Mesodermal cell (in vitro differentiated cells): ENCODE data around the gene SERPINA12.

ENCODE experiments used
- H3K27ac ChIP-seq: 2 replicates; pipeline ENCODE4 v1.7.0; 2013; ENCODE audit warnings: mild to moderate bottlenecking, low read depth, low read length, moderate library complexity; ENCODE audit not compliant: severe bottlenecking
- H3K36me3 ChIP-seq: 2 replicates; pipeline ENCODE4 v1.7.1; 2013; ENCODE audit warnings: mild to moderate bottlenecking, low read length, moderate library complexity; ENCODE audit not compliant: control insufficient read depth, insufficient read depth
- H3K4me1 ChIP-seq: one replicate; pipeline ENCODE4 v1.7.1; 2013; ENCODE audit warnings: mild to moderate bottlenecking, low read length; ENCODE audit not compliant: insufficient read depth, control insufficient read depth, poor library complexity, severe bottlenecking
- H3K4me3 ChIP-seq: 2 replicates; pipeline ENCODE4 v1.7.0; 2013; ENCODE audit warnings: low read length, control low read depth, mild to moderate bottlenecking; ENCODE audit not compliant: insufficient read depth, poor library complexity, severe bottlenecking; ENCODE audit errors: extremely low read depth
- H3K9me3 ChIP-seq: 2 replicates; pipeline ENCODE4 v1.7.1; 2013; ENCODE audit warnings: mild to moderate bottlenecking, low read length, moderate library complexity; ENCODE audit not compliant: control insufficient read depth
- WGBS, 2 experiments: methylation state at CpG; one replicate each; pipeline ENCODE4 v1.1.5; 2013; ENCODE audit warnings: missing lambda C conversion rate in 2 of 2; ENCODE audit not compliant: insufficient coverage in 2 of 2; 5-methylcytosine and 5-hydroxymethylcytosine counted together

SERPINA12 gene

DNA sequence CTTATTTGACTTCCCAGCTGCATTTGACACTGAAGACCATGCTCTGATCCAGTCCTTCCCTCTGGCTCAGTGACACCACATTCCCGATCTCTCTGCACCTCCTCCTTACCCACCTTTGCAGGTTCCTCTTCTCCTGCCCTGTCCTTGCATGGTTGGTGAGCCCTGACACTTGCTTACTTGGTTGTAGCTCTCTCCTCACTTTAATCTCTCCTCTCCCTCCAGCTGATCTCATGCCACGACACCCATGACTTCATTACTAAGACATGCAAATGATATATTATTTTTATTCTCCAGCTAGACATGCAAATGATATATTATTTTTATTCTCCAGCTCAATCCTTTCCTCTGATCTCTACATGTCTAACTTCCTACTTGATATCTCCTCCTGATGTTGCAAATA is 33.2 kb downstream of the SERPINA12 start, which contains the start of gene SERPINA9:
Gene SERPINA9, minus strand, starts transcription at position 175 of the 400 bp plus-strand sequence. CDS start 6,357 bp downstream, outside the sequence.
- Histone ChIP-seq H3K9me3 (peaks cover 11% of the 10 kb centered on the region), H3K4me3 (no peak within 1 kb of the TSS), H3K4me1 (no peaks in the 10 kb centered on the region), H3K36me3 (no peaks in the 10 kb centered on the region), H3K27ac (no peak within 1 kb of the TSS)
- 86 to 92% methylated on average over 1 of the region's 2 CpGs for WGBS, 2 experiments

DNA sequence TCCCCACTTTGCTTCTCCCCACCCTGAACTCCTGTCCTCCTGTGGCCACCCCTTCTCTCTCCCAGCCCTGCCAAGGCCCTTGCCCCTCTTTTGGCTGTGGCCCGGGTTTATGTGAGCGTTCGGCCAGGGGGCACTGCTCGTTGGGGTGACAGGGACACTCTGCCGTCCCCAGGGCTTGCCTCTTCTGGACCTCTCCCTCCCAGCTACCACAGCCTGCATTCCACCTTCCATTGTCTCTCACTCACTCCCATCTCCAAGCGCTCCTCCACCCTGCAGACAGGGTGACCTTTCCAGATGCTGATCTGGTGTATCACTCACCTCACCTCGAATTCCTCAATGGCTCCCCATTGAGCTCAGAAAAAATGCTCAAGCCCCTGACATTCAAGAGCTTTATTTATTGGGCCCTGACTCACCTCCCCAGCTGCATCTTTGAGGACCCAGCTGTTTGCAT is 34.7 kb downstream of the SERPINA12 start:
- Histone ChIP-seq H3K4me3 (no peak overlapping the region), H3K36me3 (no peaks in the 10 kb centered on the region), H3K9me3 (peaks cover 11% of the 10 kb centered on the region), H3K4me1 (no peaks in the 10 kb centered on the region), H3K27ac (no peak overlapping the region)
- WGBS, 2 experiments: 77 to 91% methylated on average over 3 to 7 of the region's 7 CpGs

DNA sequence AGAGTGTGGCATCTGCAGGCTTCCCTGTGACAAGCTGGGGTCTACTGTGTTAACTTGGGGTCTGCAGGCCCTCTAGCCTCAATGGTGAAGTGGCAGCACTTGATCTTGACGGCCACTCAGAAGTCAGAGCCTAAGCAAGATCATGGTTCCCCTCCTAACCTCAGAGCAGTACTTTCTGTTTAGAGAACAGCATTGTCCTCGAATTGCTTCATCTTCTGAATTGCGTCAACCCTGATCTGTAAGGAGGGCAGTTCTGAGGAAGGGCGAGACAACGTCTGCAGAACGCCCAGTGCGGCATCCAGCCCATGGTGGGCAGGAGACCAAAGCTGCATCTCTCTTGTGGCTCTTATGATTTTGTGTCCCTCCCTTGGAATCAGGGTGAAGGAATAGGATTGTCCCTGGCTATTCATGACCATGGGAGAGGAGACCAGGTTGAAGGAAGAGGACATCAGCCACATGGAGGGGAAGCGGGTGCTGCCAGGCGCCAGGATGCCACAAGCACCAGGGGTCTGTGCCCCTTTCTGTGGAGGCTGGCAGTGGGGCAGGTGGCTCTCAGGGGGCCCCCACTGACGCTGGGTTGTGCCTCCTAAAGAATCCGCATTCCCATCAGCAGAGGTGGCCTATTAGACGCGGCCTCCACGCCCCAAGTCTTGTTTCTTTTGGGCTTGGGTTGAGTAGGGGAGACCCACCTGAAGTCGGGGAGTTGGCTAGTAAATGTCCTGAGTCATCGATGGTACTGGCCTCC is 35.4 kb downstream of the SERPINA12 start:
- 91 to 95% methylated on average over 15 to 16 of the region's 16 CpGs for WGBS, 2 experiments
- H3K9me3 ChIP-seq: peaks cover 6% of the 10 kb centered on the region
- H3K27ac ChIP-seq: no peak overlapping the region
- no peaks in the 10 kb centered on the region for H3K4me1 ChIP-seq
- no peak overlapping the region for H3K4me3 ChIP-seq
- H3K36me3 ChIP-seq: no peaks in the 10 kb centered on the region

DNA sequence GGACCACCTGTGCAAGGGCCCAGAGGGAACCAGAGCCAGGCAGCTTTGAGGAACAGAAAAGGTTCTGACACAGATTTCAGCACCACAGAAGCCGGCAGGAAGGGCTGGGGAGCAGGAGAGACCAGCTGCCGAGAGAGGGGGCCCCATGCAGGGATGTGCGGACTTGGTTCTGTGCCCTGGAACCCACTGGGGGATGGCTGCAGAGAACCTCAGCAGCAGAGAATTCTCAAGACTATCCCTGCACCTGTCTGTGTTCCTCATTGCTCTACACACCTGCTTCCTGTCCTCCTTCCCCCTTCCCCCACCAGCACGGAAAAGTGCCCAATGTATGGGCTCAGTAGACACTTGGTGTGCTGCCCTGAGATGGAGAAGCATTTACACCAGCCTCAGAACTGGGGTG is 36.4 kb downstream of the SERPINA12 start:
- Histone ChIP-seq H3K4me1 (no peaks in the 10 kb centered on the region), H3K27ac (no peak overlapping the region), H3K9me3 (no peaks in the 10 kb centered on the region), H3K4me3 (no peak overlapping the region), H3K36me3 (no peaks in the 10 kb centered on the region)
- 76 to 86% methylated on average over 3 to 4 of the region's 4 CpGs for WGBS, 2 experiments

DNA sequence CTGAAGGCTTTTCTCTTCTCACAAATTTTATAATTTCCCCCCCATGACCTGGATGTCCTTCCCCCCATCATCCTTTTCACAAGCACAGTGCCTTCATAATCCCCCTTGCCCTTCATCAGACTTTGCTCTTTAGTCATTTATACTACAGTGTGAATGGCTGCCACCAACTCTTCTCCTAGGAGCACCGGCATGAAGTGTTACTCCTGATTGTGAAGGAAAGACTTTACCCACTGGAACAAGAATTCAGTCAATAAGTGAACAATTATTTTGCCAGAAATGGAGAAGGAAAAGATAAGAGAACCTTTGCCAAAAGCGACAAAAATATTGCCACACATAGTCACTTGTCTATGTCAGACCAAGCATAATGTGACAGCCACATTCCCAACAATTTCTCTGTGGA is 38.2 kb downstream of the SERPINA12 start:
- Histone ChIP-seq H3K9me3 (no peaks in the 10 kb centered on the region), H3K4me1 (no peaks in the 10 kb centered on the region), H3K27ac (no peak overlapping the region), H3K36me3 (no peaks in the 10 kb centered on the region), H3K4me3 (no peak overlapping the region)
- no CpG with 5 or more reads among the region's 2 CpGs for WGBS, 2 experiments

DNA sequence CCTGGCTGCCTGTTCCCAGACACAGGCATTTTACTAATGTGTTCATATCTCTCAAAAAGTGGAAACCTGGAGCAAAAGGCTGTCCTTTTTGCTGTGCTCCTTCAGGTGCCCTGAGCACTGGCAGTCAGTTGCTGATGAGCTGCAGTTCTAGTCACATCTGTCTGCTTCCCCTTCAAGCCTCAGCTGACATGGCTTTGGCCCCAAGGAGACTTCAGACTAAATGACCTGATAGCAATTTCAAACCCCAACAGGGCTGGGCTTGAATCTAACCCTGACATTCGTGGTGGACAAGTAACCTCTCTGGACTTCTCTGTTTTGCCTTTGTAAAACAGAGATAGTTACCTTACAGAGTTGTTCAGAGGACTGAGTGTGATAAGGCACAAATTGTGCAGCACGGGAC is 39.0 kb downstream of the SERPINA12 start:
- 0 to 33% methylated on average over 1 to 2 of the region's 2 CpGs for WGBS, 2 experiments
- H3K4me1 ChIP-seq: no peaks in the 10 kb centered on the region
- no peak overlapping the region for H3K4me3 ChIP-seq
- no peaks in the 10 kb centered on the region for H3K9me3 ChIP-seq
- H3K27ac ChIP-seq: no peak overlapping the region
- H3K36me3 ChIP-seq: no peaks in the 10 kb centered on the region

DNA sequence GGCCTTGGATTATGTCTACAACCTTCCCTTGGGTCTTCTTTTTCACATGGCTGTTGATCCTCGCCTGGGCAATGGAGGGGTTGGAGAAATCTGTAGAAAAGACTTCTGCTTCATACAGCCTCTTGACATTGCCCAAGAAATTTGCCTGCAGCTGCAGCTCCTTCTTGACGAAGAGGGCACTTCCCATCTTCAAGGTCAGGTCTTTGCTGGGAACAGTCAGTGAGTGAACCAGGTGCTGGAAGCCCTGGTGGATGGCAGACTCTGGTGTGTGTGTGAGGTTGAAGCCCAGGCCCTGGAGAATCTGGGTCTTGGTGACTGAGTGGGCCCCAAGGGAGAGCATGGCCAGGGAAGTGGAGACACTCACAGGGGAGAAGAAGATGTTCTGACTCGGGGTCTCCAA is 40.0 kb downstream of the SERPINA12 start:
- no peak overlapping the region for H3K27ac ChIP-seq
- WGBS, 2 experiments: 81 to 96% methylated on average over 2 to 3 of the region's 3 CpGs
- H3K9me3 ChIP-seq: peaks cover 5% of the 10 kb centered on the region
- H3K4me1 ChIP-seq: no peaks in the 10 kb centered on the region
- H3K36me3 ChIP-seq: no peaks in the 10 kb centered on the region
- no peak overlapping the region for H3K4me3 ChIP-seq

DNA sequence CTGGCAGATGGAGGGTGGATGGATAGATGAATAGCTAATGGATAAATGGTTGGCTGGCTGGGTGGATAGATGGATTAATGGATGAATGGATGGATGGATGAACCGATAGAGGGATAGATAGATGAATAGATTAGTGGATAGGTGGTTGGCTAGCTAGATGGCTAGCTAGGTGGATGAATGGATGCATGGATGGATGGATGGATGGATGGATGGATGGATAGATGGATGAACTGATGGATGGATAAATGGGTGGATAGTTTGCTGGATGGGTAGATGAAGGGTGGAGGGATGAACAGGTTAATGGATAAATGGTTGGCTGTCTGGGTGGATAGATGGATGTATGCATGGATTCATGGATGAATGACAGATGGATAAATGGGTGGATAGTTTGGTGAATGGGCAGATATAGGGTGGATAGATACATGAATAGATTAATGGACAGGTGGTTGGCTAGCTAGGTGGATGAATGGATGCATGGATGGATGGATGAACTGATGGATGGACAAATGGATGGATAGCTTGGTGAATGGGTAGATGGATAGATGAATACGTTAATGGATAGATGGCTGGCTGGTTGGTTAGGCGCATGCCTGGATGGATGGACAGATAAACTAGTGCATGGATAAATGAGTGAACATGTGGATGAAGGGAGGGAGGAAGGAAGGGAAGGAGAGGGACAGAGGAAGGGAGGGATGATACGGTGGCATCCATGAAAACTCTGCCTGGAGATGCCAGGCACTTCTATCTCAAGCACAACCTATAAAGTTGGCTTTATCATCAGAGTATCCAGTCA is 41.3 kb downstream of the SERPINA12 start:
- H3K27ac ChIP-seq: no peak overlapping the region
- 84 to 89% methylated on average over 3 of the region's 4 CpGs for WGBS, 2 experiments
- H3K36me3 ChIP-seq: no peaks in the 10 kb centered on the region
- H3K9me3 ChIP-seq: peaks cover 5% of the 10 kb centered on the region
- H3K4me3 ChIP-seq: no peak overlapping the region
- H3K4me1 ChIP-seq: no peaks in the 10 kb centered on the region

DNA sequence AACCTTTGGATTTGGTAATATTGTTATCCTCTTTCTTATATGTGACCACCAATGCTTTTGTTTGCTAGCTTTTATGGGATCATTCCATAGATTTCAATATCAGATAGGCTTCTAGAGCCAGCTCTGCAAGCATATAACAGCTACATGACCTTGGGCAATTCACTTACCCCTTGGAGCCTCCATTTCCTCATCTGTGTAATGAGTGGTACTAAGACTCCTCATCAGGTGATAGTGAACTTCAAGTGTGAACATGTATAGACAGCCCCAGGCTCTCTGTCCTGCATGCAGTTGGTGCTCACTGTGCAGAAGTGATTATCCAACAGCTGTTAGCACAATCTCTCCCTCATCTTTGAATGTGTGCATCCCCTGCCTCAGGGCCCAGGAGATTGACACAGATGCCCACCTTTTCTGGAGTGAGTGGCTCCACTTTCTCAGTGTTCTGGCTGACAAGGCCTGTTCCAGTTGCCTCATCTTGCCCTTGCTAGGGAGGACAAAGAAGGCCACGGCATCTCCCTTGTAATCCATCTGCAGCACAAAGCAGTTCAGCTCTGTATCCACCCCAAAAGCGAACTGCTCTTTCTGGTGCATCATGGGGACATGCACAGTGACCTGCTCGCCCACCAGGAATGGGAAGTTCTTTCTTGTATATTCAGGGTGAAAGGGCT is 42.4 kb downstream of the SERPINA12 start:
- no peak overlapping the region for H3K27ac ChIP-seq
- H3K4me3 ChIP-seq: no peak overlapping the region
- no peaks in the 10 kb centered on the region for H3K36me3 ChIP-seq
- WGBS, 2 experiments: 86 to 93% methylated on average over 1 to 2 of the region's 3 CpGs
- no peaks in the 10 kb centered on the region for H3K4me1 ChIP-seq
- peaks cover 5% of the 10 kb centered on the region for H3K9me3 ChIP-seq

DNA sequence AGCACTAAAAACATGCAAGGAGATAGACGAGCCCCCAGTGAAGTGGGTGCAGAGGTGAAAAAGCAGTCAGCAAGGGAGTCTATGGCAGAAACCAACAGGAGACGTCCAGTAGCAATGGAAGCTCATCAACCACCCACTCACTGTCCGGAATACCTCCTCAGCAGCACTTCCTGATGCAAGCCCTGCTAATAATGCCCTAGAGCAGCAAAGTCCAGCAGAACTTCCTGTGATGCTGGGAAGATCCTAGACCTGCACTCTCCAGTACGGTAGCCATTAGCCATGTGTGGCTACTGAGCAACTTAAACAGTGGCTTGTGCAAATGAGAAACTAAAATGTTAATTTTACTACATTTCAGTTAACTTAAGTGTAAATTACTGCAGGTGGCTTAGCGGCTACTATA is 44.2 kb downstream of the SERPINA12 start:
- Histone ChIP-seq H3K9me3 (peaks cover 5% of the 10 kb centered on the region), H3K4me1 (no peaks in the 10 kb centered on the region), H3K4me3 (no peak overlapping the region), H3K27ac (no peak overlapping the region), H3K36me3 (no peaks in the 10 kb centered on the region)
- WGBS, 2 experiments: 83 to 96% methylated on average over 1 to 4 of the region's 5 CpGs
